ENCODE data around the gene CPE. TPM values are rescaled to one million over a fixed set of nuclear protein-coding genes. Genes with fewer than 3 reads are reported as not detected.

CPE gene
- total and polyA plus RNA-seq, 2 donors (not counting 3 experiments of a cell fraction or from before 2014, with no cell fraction given): 2.7 to 9.2 TPM

- Histone ChIP-seq H3K4me3 (replicated peaks in 1 of 3; ENCODE audit: insufficient read depth in 1 of 3, low read depth in 1 of 3, low read length in 3 of 3) (no peak overlapping the region), H2AFZ (ENCODE audit: low read depth, low read length) (no peak overlapping the region), H3K4me2 (ENCODE audit: insufficient read depth, low read length) (no peak overlapping the region), H3K9ac (replicated peaks; ENCODE audit: extremely low read depth, insufficient read depth, low read length) (no peak overlapping the region), H3K79me2 (ENCODE audit: control insufficient read depth, insufficient read depth, low read length) (no peaks in the 10 kb centered on the region), H3K27me3 (ENCODE audit: control insufficient read depth in 2 of 2, insufficient read depth in 2 of 2, low read length in 2 of 2) (no peaks in the 10 kb centered on the region), H3K9me1 (replicated peaks; ENCODE audit: control insufficient read depth, extremely low read depth, insufficient read depth, low read length) (no peaks in the 10 kb centered on the region), H4K20me1 (replicated peaks; ENCODE audit: control insufficient read depth, extremely low read depth, insufficient read depth, low read length) (no peaks in the 10 kb centered on the region), H3K36me3 (ENCODE audit: control insufficient read depth in 2 of 2, extremely low read depth in 1 of 2, insufficient read depth in 2 of 2, low read length in 2 of 2) (no peaks in the 10 kb centered on the region), H3K4me1 (ENCODE audit: control insufficient read depth, extremely low read depth, insufficient read depth, low read length) (no peaks in the 10 kb centered on the region), H3K9me3 (replicated peaks; ENCODE audit: control insufficient read depth, insufficient read depth, low read length) (no peaks in the 10 kb centered on the region), H3K27ac (ENCODE audit: insufficient read depth, low read depth, low read length) (no peak overlapping the region)
- no peak for FAIRE-seq
- no TSS peak for BruUV-seq (replicated peaks)
- no peak for TF ChIP-seq EZH2 (IDR thresholded peaks at IDR 0.05; ENCODE audit: borderline replicate concordance, low read depth, low read length, severe bottlenecking)
- no peak for TF ChIP-seq CTCF (IDR thresholded peaks at IDR 0.05; ENCODE audit: extremely low read depth in 1 of 2, insufficient read depth in 1 of 2, low read depth in 1 of 2, low read length in 2 of 2)
- TF ChIP-seq, protein P1, sequence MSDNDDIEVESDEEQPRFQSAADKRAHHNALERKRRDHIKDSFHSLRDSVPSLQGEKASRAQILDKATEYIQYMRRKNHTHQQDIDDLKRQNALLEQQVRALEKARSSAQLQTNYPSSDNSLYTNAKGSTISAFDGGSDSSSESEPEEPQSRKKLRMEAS (IDR thresholded peaks at IDR 0.05; ENCODE audit: insufficient read depth, insufficient read length): no peak
- TF ChIP-seq MYC (IDR thresholded peaks at IDR 0.05; ENCODE audit: low read depth, low read length): no peak
- no peak for TF ChIP-seq POLR2A (IDR thresholded peaks at IDR 0.05; ENCODE audit: low read depth, low read length)
- ChIA-PET POLR2A (no interaction called here), CTCF (no interaction called here)
- intact Hi-C loops (cut with micrococcal nuclease) (no loop called here), dilution Hi-C loops (cut with MboI; ENCODE audit: extremely low pct_ligation_motif_present, low sequenced_read_pairs) (no loop called here)
- DNase-seq (ENCODE audit: low read depth, low spot score): no peak
Observed at GRCh38 chr4:165449333-165449732, 70.5 kb downstream of the CPE start.

- TF ChIP-seq JUN (IDR thresholded peaks at IDR 0.05; ENCODE audit: borderline replicate concordance, insufficient read depth, insufficient read length, low read depth) (no peak), POLR2AphosphoS5 (IDR thresholded peaks at IDR 0.05; ENCODE audit: insufficient read depth, low read depth, low read length) (no peak), FOS (IDR thresholded peaks at IDR 0.05; ENCODE audit: borderline replicate concordance, insufficient read depth, low read length) (no peak), POLR2A (IDR thresholded peaks at IDR 0.05; ENCODE audit: low read depth, low read length) (no peak), CTCF (IDR thresholded peaks at IDR 0.05; ENCODE audit: extremely low read depth in 1 of 2, insufficient read depth in 1 of 2, low read depth in 1 of 2, low read length in 2 of 2) (no peak), EZH2 (IDR thresholded peaks at IDR 0.05; ENCODE audit: borderline replicate concordance, low read depth, low read length, severe bottlenecking) (no peak), GATA2 (IDR thresholded peaks at IDR 0.05; ENCODE audit: insufficient read depth, insufficient read length, low read depth, low read length) (no peak), MYC (IDR thresholded peaks at IDR 0.05; ENCODE audit: low read depth, low read length) (no peak)
- TF ChIP-seq, protein P1 (IDR thresholded peaks at IDR 0.05; ENCODE audit: insufficient read depth, insufficient read length): no peak
- FAIRE-seq (no peak), DNase-seq (ENCODE audit: low read depth, low spot score) (no peak)
- no peaks in the 10 kb centered on the region for H3K9me3 ChIP-seq (replicated peaks; ENCODE audit: control insufficient read depth, insufficient read depth, low read length)
- no peaks in the 10 kb centered on the region for H3K79me2 ChIP-seq (ENCODE audit: control insufficient read depth, insufficient read depth, low read length)
- no peaks in the 10 kb centered on the region for H3K36me3 ChIP-seq (ENCODE audit: control insufficient read depth in 2 of 2, extremely low read depth in 1 of 2, insufficient read depth in 2 of 2, low read length in 2 of 2)
- POLR2A ChIA-PET: no interaction called here
- dilution Hi-C loops (cut with MboI; ENCODE audit: extremely low pct_ligation_motif_present, low sequenced_read_pairs): no loop called here
- no peak overlapping the region for H3K27ac ChIP-seq (ENCODE audit: insufficient read depth, low read depth, low read length)
- no peak overlapping the region for H2AFZ ChIP-seq (ENCODE audit: low read depth, low read length)
- no peak overlapping the region for H3K4me3 ChIP-seq (replicated peaks in 1 of 3; ENCODE audit: insufficient read depth in 1 of 3, low read depth in 1 of 3, low read length in 3 of 3)
- CTCF ChIA-PET: no interaction called here
- H3K27me3 ChIP-seq (ENCODE audit: control insufficient read depth in 2 of 2, insufficient read depth in 2 of 2, low read length in 2 of 2): no peaks in the 10 kb centered on the region
- no peaks in the 10 kb centered on the region for H4K20me1 ChIP-seq (replicated peaks; ENCODE audit: control insufficient read depth, extremely low read depth, insufficient read depth, low read length)
- no peak overlapping the region for H3K9ac ChIP-seq (replicated peaks; ENCODE audit: extremely low read depth, insufficient read depth, low read length)
- H3K4me2 ChIP-seq (ENCODE audit: insufficient read depth, low read length): no peak overlapping the region
- BruUV-seq (replicated peaks): no TSS peak
- no peaks in the 10 kb centered on the region for H3K4me1 ChIP-seq (ENCODE audit: control insufficient read depth, extremely low read depth, insufficient read depth, low read length)
- intact Hi-C loops (cut with micrococcal nuclease): no loop called here
- H3K9me1 ChIP-seq (replicated peaks; ENCODE audit: control insufficient read depth, extremely low read depth, insufficient read depth, low read length): no peaks in the 10 kb centered on the region
Observed at GRCh38 chr4:165450871-165451270, 72.1 kb downstream of the CPE start.

Measured in endothelial cell of umbilical vein (primary cell).